T47D (cell line): ENCODE measurements around the gene EEIG1.
A peak's percentile ranks its signal among the peaks of the same experiment; 100 is the strongest.

ENCODE experiments used
- DNase-seq, 2 experiments: peaks; one replicate each; pipeline versions ENCODE4 v3.0.0 to v3.0.0-alpha.2; 2011 to 2012; ENCODE audit warnings: low read depth in 1 of 2, low spot score in 1 of 2
- JUND ChIP-seq: IDR thresholded peaks from 2 replicates; pipeline ENCODE4 v1.6.1; 2012; ENCODE audit warnings: low read depth
- in situ Hi-C: cut with HindIII; loops from 2 replicates; pipeline ENCODE4 v1.10.0; 2016; ENCODE audit warnings: low sequenced_read_pairs, low pct_unique_long_range_greater_than_20kb

The EEIG1 gene

DNA sequence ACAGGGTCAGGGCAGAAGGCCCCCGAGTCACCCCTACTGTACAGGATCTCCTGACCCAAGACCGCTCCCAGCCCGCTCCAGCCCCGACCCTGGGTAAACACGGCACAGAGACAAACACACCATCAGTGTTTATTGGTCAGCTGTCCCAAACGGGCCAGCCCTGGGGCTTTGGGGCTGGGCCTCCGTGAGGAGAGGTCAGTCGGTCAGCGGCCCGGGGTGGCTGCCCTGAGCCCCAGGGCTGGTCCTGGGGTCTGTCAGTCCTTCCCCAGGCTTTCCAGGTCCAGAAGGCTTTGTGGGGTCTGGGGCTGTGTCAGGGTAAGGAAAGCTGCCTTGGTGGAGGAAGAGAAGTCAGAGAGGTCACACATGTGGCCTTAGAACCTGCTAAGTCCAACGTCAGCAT is 45.8 kb downstream of the EEIG1 start:
- no peak for DNase-seq
- in situ Hi-C loops: no loop called here
- TF ChIP-seq JUND: no peak

DNA sequence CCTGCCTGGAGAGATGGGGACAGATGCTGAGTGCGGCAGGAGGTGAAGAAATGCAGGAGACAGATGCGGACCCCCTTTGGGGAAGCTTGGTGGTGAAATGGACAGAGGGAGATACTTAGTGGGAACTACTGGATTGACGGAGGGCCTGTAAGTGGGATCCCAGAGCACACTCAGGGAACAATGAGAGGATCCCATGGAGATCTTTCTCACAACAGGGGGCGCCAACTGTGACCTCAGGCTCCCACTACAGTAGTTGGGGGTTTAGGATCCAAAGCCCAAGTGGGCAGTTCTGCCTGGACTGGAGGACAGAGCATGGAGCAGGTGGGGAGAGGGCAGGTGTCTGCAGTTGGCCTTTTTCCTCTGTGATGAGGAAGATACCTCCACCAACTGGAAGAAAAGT is 46.5 kb downstream of the EEIG1 start:
- in situ Hi-C loops: no loop called here
- TF ChIP-seq JUND: no peak
- no peak for DNase-seq

DNA sequence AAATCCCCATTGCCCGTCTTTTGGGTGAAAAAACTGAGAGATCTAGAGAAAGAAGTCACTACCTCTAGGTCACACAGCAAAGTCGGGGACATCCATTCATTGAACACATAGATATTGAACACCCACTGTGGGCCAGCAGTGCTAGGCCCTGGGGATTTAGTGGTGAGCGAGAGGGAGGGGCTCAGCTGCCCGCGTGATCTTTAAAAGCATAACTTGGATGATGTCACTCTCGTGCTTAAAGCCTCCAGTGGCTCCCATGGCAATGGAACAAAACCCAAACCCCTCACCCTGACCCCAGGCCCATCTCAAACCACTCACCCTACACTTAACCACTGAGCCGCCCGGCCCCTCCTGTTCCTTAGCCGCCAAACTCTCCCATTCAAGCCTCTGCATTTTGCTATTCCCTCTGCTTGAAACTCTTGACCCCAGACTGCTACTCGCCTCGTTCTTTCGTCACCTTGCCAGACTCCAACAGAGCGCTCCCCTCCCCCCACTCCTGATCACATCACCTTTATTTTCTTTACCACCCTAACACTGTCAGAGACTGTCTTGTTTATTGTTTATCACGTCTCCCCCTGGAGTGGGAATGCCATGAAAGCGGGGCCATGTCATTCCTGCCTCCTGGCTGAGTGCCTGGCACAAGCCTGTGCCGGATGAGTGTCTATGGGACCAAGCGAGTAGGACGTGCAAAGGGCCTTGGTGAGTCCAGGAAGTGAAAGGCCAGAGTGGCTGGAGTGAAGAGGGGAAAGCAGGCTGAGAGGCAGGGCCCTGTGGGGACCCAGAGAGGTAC is 49.5 kb downstream of the EEIG1 start:
- TF ChIP-seq JUND: no peak
- in situ Hi-C loops: no loop called here
- peak in 1 of 2 experiments; percentile 69 for DNase-seq
